Caco-2 (cell line): ENCODE results near the gene IMPDH2. TPM values are rescaled to one million over a fixed set of nuclear protein-coding genes. Genes with fewer than 3 reads are reported as not detected.

Experiments used
- BruUV-seq: library from RNA; stranded (reverse); fragments of 400-500 nt; replicated peaks from 2 replicates; lab custom pipeline; 2021; lab: Mats Ljungman, UMichigan
- CTCF ChIA-PET: fragments of 300-600 bp; sonication (Branson Sonifier 250); formaldehyde crosslinking; loops from one replicate; lab custom pipeline; 2022; ENCODE audit warnings: antibody characterized with exemption; lab: Charles Lee
- POLR2A ChIA-PET: fragments of 300-600 bp; sonication (Branson Sonifier 250); formaldehyde crosslinking; loops from one replicate; lab custom pipeline; 2022; ENCODE audit warnings: antibody characterized with exemption; lab: Charles Lee
- DNase-seq, 2 experiments: peaks; one replicate each; pipeline versions ENCODE4 v3.0.0 to v3.0.0-alpha.2; 2020 to 2022
- H3K27me3 ChIP-seq: replicated peaks from 2 replicates; pipeline ENCODE4 v1.6.0; 2011; ENCODE audit warnings: low read length; ENCODE audit not compliant: control insufficient read depth, insufficient read depth
- H3K36me3 ChIP-seq: 2 replicates; pipeline ENCODE4 v1.5.1; 2011; ENCODE audit warnings: low read length; ENCODE audit not compliant: control insufficient read depth, insufficient read depth
- H3K4me1 ChIP-seq: fragments of 250-450 bp; sonication (Bioruptor Pico); 2 replicates; pipeline ENCODE4 v1.5.1; 2020; ENCODE audit warnings: mild to moderate bottlenecking
- H3K4me3 ChIP-seq: 2 replicates; pipeline ENCODE4 v1.5.1; 2011; ENCODE audit warnings: low read depth, mild to moderate bottlenecking, control low read depth, low read length
- H3K9me3 ChIP-seq: fragments of 250-450 bp; sonication (Bioruptor Pico); 2 replicates; pipeline ENCODE4 v1.5.1; 2020; ENCODE audit warnings: mild to moderate bottlenecking, moderate library complexity
- H3K27ac Mint-ChIP-seq: one replicate; pipeline ENCODE4 v1.8.0; 2022; ENCODE audit warnings: mixed read lengths; ENCODE audit not compliant: unreplicated experiment
- H3K27me3 Mint-ChIP-seq: one replicate; pipeline ENCODE4 v1.8.0; 2022; ENCODE audit warnings: mixed read lengths; ENCODE audit not compliant: insufficient read depth, unreplicated experiment
- H3K36me3 Mint-ChIP-seq: one replicate; pipeline ENCODE4 v1.8.0; 2022; ENCODE audit warnings: mild to moderate bottlenecking, mixed read lengths; ENCODE audit not compliant: insufficient read depth, unreplicated experiment
- H3K4me1 Mint-ChIP-seq: one replicate; pipeline ENCODE4 v1.8.0; 2022; ENCODE audit warnings: low read depth, mixed read lengths; ENCODE audit not compliant: unreplicated experiment
- H3K4me3 Mint-ChIP-seq: one replicate; pipeline ENCODE4 v1.8.0; 2022; ENCODE audit warnings: mild to moderate bottlenecking, moderate library complexity, mixed read lengths; ENCODE audit not compliant: unreplicated experiment
- H3K9me3 Mint-ChIP-seq: one replicate; pipeline ENCODE4 v1.8.0; 2022; ENCODE audit warnings: mixed read lengths; ENCODE audit not compliant: unreplicated experiment
- intact Hi-C: fragments of 100-400 bp; cut with micrococcal nuclease; formaldehyde crosslinking; loops from one replicate; pipeline ENCODE4 v1.10.0; 2022; ENCODE audit not compliant: unreplicated experiment
- total RNA-seq: library from RNA; stranded (reverse); gene quantifications from 2 replicates; pipeline ENCODE4 v1.2.3, GENCODE V29; 2022
- TF ChIP-seq, protein P1 (sequence below), 2 experiments: fragments of 200-600 bp in 1 of 2; IDR thresholded peaks; 1 replicate in 1 of 2; 2 replicates in 1 of 2; pipeline versions ENCODE4 v1.5.1 to v1.8.0; 2011 to 2022; ENCODE audit warnings: antibody characterized with exemption in 1 of 2, control low read depth in 1 of 2, inconsistent platforms in 1 of 2, low read depth in 1 of 2, low read length in 1 of 2, mild to moderate bottlenecking in 1 of 2, moderate library complexity in 1 of 2; ENCODE audit not compliant: insufficient read depth in 1 of 2, severe bottlenecking in 1 of 2, unreplicated experiment in 1 of 2

IMPDH2 gene
- total RNA-seq, 1 experiment from 2014 or later = 233 TPM

DNA sequence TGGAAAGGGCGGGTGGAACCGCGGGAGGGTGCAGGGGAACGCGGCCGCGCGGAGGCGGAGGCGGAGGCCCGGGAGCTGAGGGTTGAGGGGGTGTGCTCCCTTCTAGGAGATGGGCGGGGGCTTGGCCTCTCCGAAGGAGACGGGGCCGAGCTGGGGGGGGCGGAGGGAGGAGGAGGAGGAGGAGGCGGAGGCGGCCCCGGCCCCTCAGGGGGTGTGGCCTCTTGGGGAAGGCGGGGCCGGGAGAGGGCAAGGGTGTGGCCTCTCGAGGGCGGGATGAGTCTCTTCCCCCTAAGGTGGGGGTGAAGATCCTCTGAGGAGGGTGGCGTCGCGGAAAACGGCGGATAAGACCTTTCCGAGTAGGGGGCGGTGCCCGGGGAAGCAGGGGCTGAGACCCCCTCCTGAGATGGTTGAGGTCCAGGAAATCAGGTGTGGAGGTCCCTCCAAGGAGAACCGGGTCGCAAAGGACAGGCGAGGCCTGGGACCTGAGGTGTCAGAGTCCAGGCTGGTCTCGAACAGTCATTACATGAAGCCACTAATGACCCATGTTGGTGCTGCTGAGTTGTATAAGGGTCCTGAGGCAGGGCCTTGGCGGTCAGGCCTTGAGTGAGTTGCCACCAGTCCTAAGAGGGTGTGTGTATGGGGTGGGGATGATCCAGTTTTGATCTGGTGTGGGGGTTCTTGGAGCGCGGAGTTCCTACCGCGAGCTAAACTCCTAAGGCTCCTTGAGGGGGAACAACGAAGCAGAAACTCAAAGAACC is 21.2 kb downstream of the IMPDH2 start:
- no peaks in the 10 kb centered on the region for H3K9me3 ChIP-seq
- no peaks in the 10 kb centered on the region for H3K9me3 Mint-ChIP-seq
- H3K27me3 ChIP-seq = no peaks in the 10 kb centered on the region
- peaks cover 63% of the 10 kb centered on the region for H3K36me3 Mint-ChIP-seq
- intact Hi-C loops = loop anchor here (2.0 kb wide), 1 partner anchor 19 kb away; no protein-coding TSS in a partner anchor
- peaks cover 13% of the 10 kb centered on the region for H3K4me1 Mint-ChIP-seq
- H3K4me1 ChIP-seq = peaks cover 26% of the 10 kb centered on the region
- H3K4me3 ChIP-seq = peak overlapping the region; percentile 92
- peak; percentile 87 to 89 for DNase-seq
- POLR2A ChIA-PET = interaction anchor here (0.7 to 2.8 kb wide), 14 partner anchors 10 to 535 kb away, joined by 3 to 92 read pairs (median 10); partner anchors contain the start of genes DALRD3, IMPDH2, IP6K2 and NDUFAF3
- H3K36me3 ChIP-seq = peaks cover 3% of the 10 kb centered on the region
- no peaks in the 10 kb centered on the region for H3K27me3 Mint-ChIP-seq
- H3K27ac Mint-ChIP-seq = peak overlapping the region; percentile 98
- TF ChIP-seq, protein P1, sequence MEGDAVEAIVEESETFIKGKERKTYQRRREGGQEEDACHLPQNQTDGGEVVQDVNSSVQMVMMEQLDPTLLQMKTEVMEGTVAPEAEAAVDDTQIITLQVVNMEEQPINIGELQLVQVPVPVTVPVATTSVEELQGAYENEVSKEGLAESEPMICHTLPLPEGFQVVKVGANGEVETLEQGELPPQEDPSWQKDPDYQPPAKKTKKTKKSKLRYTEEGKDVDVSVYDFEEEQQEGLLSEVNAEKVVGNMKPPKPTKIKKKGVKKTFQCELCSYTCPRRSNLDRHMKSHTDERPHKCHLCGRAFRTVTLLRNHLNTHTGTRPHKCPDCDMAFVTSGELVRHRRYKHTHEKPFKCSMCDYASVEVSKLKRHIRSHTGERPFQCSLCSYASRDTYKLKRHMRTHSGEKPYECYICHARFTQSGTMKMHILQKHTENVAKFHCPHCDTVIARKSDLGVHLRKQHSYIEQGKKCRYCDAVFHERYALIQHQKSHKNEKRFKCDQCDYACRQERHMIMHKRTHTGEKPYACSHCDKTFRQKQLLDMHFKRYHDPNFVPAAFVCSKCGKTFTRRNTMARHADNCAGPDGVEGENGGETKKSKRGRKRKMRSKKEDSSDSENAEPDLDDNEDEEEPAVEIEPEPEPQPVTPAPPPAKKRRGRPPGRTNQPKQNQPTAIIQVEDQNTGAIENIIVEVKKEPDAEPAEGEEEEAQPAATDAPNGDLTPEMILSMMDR (IDR thresholded peaks at IDR 0.05; ENCODE audit: insufficient read depth in 1 of 2, low read depth in 1 of 2, low read length in 1 of 2, severe bottlenecking in 1 of 2, unreplicated experiment in 1 of 2) = no peak
- peak overlapping the region; percentile 94 for H3K4me3 Mint-ChIP-seq
- CTCF ChIA-PET = interaction anchor here (0.9 to 2.0 kb wide), 8 partner anchors 9 to 795 kb away, joined by 3 to 54 read pairs (median 5); partner anchors contain the start of genes DALRD3, INKA1, NDUFAF3 and P4HTM
- BruUV-seq = no TSS peak

- peaks cover 26% of the 10 kb centered on the region for H3K4me1 ChIP-seq
- no peaks in the 10 kb centered on the region for H3K27me3 ChIP-seq
- TF ChIP-seq, protein P1 (IDR thresholded peaks at IDR 0.05; ENCODE audit: insufficient read depth in 1 of 2, low read depth in 1 of 2, low read length in 1 of 2, severe bottlenecking in 1 of 2, unreplicated experiment in 1 of 2) = peak in 1 of 2 experiments; percentile 8
- Mint-ChIP-seq H3K36me3 (peaks cover 61% of the 10 kb centered on the region), H3K4me3 (peak within 1 kb of the TSS; percentile 94), H3K9me3 (no peaks in the 10 kb centered on the region), H3K27me3 (no peaks in the 10 kb centered on the region), H3K4me1 (peaks cover 13% of the 10 kb centered on the region), H3K27ac (peak within 1 kb of the TSS; percentile 98)
- H3K4me3 ChIP-seq = peak within 1 kb of the TSS; percentile 92
- H3K9me3 ChIP-seq = no peaks in the 10 kb centered on the region
- intact Hi-C loops = loop anchor here (2.0 kb wide), 1 partner anchor 18 kb away; no protein-coding TSS in a partner anchor
- H3K36me3 ChIP-seq = no peaks in the 10 kb centered on the region; the same call in 1 of the 2 replicates
- CTCF ChIA-PET = interaction anchor here (0.7 to 2.0 kb wide), 11 partner anchors 10 to 796 kb away, joined by 3 to 54 read pairs (median 4); partner anchors contain the start of genes DALRD3, INKA1, NDUFAF3 and P4HTM
- no TSS peak for BruUV-seq
- peak; percentile 98 for DNase-seq
- POLR2A ChIA-PET = interaction anchor here (0.5 to 2.8 kb wide), 20 partner anchors 10 to 534 kb away, joined by 3 to 92 read pairs (median 6); partner anchors contain the start of genes ARIH2, DALRD3, IMPDH2 and IP6K2
Measured at GRCh38 chr3:49007068-49007770, 22.0 kb downstream of the IMPDH2 start, which contains the start of gene WDR6. Gene WDR6 (plus strand): TSS chr3:49007391. CDS start chr3:49007432, 41 bp downstream.
